Measurements from ENCODE around the gene RNF175.
"Not testable (repeated sequence)": the region's sequence is repeated elsewhere in the genome, so short reads cannot be mapped to it uniquely, and the experiment has no call there.

RNF175 gene

DNA sequence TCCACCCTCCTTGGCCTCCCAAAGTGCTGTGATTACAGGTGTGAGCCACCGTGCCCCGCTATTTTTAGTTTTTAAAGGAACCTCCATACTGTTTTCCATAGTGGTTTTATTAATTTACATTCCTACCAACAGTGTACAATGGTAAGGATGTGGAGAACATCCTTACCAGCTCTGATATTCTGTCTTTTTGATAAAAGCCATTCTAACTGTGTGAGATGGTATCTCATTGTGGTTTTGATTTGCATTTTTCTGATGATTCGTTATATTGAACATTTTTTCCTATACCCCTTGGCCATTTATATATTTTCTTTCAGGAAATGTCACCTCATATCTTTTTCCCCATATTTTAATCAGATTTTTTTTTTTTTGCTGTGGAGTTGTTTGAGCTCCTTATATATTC lies 90.0 kb downstream of the RNF175 start:
- DNase-seq: no peak

- DNase-seq: no peak
These were observed 91.2 kb downstream of the RNF175 start for GRCh38 chr4:153668647-153669046.

GRCh38 chr4:153666505-153666904 lies 93.3 kb downstream of the RNF175 start:
- DNase-seq: not testable (repeated sequence)

GRCh38 chr4:153663667-153664066 lies 96.2 kb downstream of the RNF175 start:
- no peak for DNase-seq

DNA sequence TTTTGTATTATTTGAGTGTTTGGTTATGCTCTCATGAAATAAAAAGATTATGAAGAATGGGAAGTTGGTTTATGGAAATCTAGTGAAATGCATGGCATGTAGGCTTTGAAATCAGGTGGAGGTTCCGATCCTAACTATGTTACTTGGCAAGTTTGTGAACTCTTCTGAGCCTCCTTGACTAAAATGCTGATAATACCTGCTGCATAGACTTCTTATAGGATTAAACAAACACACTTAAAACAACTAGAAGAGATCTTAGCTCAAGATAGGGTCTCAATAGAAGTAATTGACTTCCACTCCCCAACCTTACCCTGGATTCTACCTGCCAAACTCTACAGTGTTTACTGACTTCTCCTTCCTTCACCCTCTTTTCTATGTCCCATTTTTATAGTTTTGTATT lies 97.9 kb downstream of the RNF175 start:
- no peak for DNase-seq

GRCh38 chr4:153661215-153661822 lies 98.5 kb downstream of the RNF175 start:
- no peak for DNase-seq

All from NCI-H1092 treated with DMSO at 0.1 percent for 48 hours (cell line).